Osteoblast (primary cell): ENCODE measurements around the gene SH3TC2. TPM values are rescaled to one million over a fixed set of nuclear protein-coding genes. Genes with fewer than 3 reads are reported as not detected.

Source experiments
- DNase-seq: peaks from one replicate; pipeline ENCODE4 v3.0.0; 2011; ENCODE audit warnings: low spot score, mixed read lengths; ENCODE audit not compliant: insufficient read length; ENCODE audit errors: missing footprints
- H2AFZ ChIP-seq: 2 replicates; pipeline ENCODE4 v1.6.0; 2011; ENCODE audit warnings: mild to moderate bottlenecking, low read length
- H3K27ac ChIP-seq: 2 replicates; pipeline ENCODE4 v1.5.1; 2011; ENCODE audit warnings: mild to moderate bottlenecking, low read depth, low read length, moderate library complexity
- H3K27me3 ChIP-seq: 2 replicates; pipeline ENCODE4 v1.6.0; 2012; ENCODE audit warnings: mild to moderate bottlenecking, control low read depth, inconsistent platforms, low read length, moderate library complexity; ENCODE audit not compliant: insufficient read depth
- H3K36me3 ChIP-seq: 2 replicates; pipeline ENCODE4 v1.5.1; 2011; ENCODE audit warnings: mild to moderate bottlenecking, low read length, control low read depth, moderate library complexity; ENCODE audit not compliant: insufficient read depth
- H3K4me1 ChIP-seq: 2 replicates; pipeline ENCODE4 v1.5.1; 2011; ENCODE audit warnings: mild to moderate bottlenecking, low read length, control low read depth, moderate library complexity; ENCODE audit not compliant: insufficient read depth
- H3K4me2 ChIP-seq: 2 replicates; pipeline ENCODE4 v1.6.0; 2011; ENCODE audit warnings: mild to moderate bottlenecking, low read length; ENCODE audit not compliant: insufficient read depth
- H3K4me3 ChIP-seq: fragments of 200-600 bp; sonication (generic); 3 replicates; pipeline ENCODE4 v1.5.1; 2012; ENCODE audit warnings: mild to moderate bottlenecking, low read length, inconsistent platforms; ENCODE audit not compliant: insufficient read depth
- H3K79me2 ChIP-seq: 2 replicates; pipeline ENCODE4 v1.6.0; 2012; ENCODE audit warnings: mild to moderate bottlenecking, low read length, control low read depth, inconsistent platforms; ENCODE audit not compliant: insufficient read depth
- H3K9me3 ChIP-seq: 2 replicates; pipeline ENCODE4 v1.5.1; 2011; ENCODE audit warnings: low read depth, low read length, control low read depth
- H4K20me1 ChIP-seq: 2 replicates; pipeline ENCODE4 v1.6.0; 2012; ENCODE audit warnings: mild to moderate bottlenecking, low read length, control low read depth; ENCODE audit not compliant: insufficient read depth
- total RNA-seq: library from RNA; depleted of rRNA; stranded (reverse); fragments of >200 nt; gene quantifications from 2 replicates; pipeline ENCODE4 v1.2.3, GENCODE V29; 2012
- TF ChIP-seq, protein P1 (sequence below): IDR thresholded peaks from 2 replicates; pipeline ENCODE4 v1.5.1; 2011; ENCODE audit warnings: mild to moderate bottlenecking, low read depth, low read length, moderate library complexity; ENCODE audit errors: extremely low read depth

Gene SH3TC2
- total RNA-seq, 1 donor, result 0.72 TPM

GRCh38 chr5:148962200-148962550, 100.7 kb downstream of the SH3TC2 start:
- Histone ChIP-seq H4K20me1 (no peaks in the 10 kb centered on the region), H3K27ac (peak overlapping the region; percentile 19), H3K9me3 (no peaks in the 10 kb centered on the region), H3K4me1 (peaks cover 42% of the 10 kb centered on the region), H3K27me3 (no peaks in the 10 kb centered on the region), H3K79me2 (no peaks in the 10 kb centered on the region), H3K4me2 (no peak overlapping the region), H2AFZ (no peak overlapping the region), H3K4me3 (no peak overlapping the region), H3K36me3 (no peaks in the 10 kb centered on the region)
- TF ChIP-seq, protein P1, sequence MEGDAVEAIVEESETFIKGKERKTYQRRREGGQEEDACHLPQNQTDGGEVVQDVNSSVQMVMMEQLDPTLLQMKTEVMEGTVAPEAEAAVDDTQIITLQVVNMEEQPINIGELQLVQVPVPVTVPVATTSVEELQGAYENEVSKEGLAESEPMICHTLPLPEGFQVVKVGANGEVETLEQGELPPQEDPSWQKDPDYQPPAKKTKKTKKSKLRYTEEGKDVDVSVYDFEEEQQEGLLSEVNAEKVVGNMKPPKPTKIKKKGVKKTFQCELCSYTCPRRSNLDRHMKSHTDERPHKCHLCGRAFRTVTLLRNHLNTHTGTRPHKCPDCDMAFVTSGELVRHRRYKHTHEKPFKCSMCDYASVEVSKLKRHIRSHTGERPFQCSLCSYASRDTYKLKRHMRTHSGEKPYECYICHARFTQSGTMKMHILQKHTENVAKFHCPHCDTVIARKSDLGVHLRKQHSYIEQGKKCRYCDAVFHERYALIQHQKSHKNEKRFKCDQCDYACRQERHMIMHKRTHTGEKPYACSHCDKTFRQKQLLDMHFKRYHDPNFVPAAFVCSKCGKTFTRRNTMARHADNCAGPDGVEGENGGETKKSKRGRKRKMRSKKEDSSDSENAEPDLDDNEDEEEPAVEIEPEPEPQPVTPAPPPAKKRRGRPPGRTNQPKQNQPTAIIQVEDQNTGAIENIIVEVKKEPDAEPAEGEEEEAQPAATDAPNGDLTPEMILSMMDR, result no peak
- no peak for DNase-seq

DNA sequence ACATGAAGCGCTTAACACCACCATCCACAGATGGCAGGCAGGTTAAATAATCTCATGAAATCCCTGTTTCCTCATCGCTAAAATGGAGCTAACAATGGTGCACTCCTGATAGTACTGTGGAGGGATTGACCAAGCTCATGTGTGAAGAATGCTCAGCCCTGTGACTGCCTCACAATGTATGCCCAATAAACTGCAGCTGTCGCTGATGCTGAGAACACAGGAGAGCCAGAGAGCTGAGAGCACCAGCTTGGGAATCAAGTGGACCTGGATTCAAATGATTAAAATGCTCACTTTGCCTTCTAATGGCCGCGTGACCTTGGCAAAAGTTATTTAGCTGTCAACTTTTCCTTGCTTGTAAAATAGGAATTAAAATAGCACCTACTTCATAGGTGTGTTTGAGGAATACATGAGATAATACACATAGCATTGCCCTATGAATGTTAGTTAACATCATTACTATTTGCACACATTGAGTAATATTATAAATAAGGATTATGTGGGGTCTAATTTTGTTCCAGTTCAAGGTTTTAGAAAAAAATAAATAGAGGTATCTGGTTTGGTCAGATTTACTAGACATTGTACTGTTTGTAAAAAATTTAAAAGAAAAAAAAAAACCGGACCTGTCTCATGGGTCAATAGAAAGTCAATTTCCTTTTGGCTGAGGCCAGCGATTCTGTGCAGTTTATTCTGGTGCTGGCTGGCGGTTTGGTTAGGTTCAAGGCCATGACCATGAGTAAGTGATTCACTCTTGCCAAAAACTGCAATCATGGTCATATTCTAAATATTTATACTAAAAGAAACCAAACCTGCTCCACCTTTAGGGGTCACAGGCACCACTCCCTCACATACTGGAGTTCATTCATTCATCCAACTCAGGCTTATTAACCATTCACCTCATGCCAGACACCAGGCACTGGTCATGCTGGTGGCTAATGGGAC, 101.3 kb downstream of the SH3TC2 start:
- H2AFZ ChIP-seq, result no peak overlapping the region
- H3K4me1 ChIP-seq, result peaks cover 41% of the 10 kb centered on the region
- H3K27me3 ChIP-seq, result no peaks in the 10 kb centered on the region
- H3K4me3 ChIP-seq, result no peak overlapping the region
- H3K79me2 ChIP-seq, result no peaks in the 10 kb centered on the region
- TF ChIP-seq, protein P1, result no peak
- H3K27ac ChIP-seq, result peak overlapping the region; percentile 19
- peak; percentile 66 for DNase-seq
- H3K36me3 ChIP-seq, result no peaks in the 10 kb centered on the region
- H3K9me3 ChIP-seq, result no peaks in the 10 kb centered on the region
- no peak overlapping the region for H3K4me2 ChIP-seq
- no peaks in the 10 kb centered on the region for H4K20me1 ChIP-seq

DNA sequence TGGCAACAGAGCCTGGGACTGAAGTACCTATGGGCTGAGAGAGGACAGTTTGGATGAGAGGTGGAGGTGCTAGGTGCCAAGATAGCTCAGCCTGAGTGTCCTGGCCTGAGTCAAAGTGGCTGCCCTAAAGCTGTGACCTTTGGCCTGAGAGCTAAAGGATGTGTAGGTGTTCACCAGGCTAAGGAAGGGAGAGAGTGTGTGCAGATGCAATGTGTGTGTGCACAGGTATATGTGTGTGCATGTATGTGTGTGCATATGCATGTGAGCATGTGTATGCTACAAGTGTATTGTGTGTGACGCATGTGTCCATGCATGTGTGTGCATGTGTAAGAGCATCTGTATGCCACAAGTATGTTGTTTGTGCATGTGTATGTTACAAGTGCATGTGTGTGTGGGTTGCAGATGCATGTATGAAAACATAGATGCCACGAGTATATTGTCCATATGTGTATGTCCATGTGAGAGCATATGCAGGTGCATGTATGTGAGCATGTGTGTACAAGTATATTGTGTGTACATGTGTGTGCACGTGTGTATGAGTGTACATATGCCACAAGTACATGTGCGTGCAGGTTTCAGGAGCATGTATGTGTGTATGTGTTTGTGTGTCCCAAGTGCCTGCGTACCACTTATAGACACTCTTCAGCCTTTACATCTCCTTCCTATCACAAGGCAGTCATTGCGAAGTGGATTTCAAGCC, 102.6 kb downstream of the SH3TC2 start:
- no peak overlapping the region for H3K4me2 ChIP-seq
- H3K4me1 ChIP-seq, result peaks cover 30% of the 10 kb centered on the region
- H3K79me2 ChIP-seq, result no peaks in the 10 kb centered on the region
- no peaks in the 10 kb centered on the region for H3K27me3 ChIP-seq
- H3K9me3 ChIP-seq, result no peaks in the 10 kb centered on the region
- no peak overlapping the region for H2AFZ ChIP-seq
- TF ChIP-seq, protein P1, result no peak
- H3K27ac ChIP-seq, result no peak overlapping the region
- no peak overlapping the region for H3K4me3 ChIP-seq
- H3K36me3 ChIP-seq, result no peaks in the 10 kb centered on the region
- no peak for DNase-seq
- H4K20me1 ChIP-seq, result no peaks in the 10 kb centered on the region

DNA sequence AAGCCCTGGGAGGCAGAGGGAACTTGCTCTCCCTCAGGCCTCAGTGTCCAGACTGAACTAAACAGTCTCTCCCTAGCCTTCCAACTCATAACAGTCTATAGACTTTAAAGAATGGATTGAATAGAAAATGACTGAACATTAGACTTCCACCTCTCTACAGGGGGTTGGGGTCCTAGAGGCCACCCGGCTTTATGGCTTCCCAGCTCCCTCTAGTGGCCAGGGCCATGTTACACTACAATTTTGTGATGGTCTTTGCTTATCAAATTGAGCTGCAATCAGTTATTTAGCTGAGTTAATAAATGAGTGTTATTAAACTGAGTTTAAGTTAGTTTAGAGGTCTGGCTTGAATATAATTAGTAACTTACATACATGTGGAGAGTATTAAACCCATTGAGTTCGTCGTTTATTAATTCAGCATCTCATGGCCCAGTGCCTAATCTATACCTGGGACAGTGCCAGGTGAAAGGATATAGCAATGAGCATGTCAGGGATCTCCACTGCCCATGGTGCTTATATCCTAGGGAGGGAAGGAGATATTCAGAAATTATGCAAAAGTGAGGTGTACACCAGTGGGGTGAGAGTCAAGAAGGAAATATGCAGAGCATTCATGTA, 105.2 kb downstream of the SH3TC2 start:
- no peaks in the 10 kb centered on the region for H3K36me3 ChIP-seq
- no peaks in the 10 kb centered on the region for H4K20me1 ChIP-seq
- H2AFZ ChIP-seq, result no peak overlapping the region
- no peak overlapping the region for H3K4me2 ChIP-seq
- H3K4me3 ChIP-seq, result no peak overlapping the region
- H3K4me1 ChIP-seq, result peaks cover 28% of the 10 kb centered on the region
- DNase-seq, result no peak
- no peaks in the 10 kb centered on the region for H3K27me3 ChIP-seq
- TF ChIP-seq, protein P1, result peak; percentile 91
- H3K9me3 ChIP-seq, result no peaks in the 10 kb centered on the region
- no peak overlapping the region for H3K27ac ChIP-seq
- H3K79me2 ChIP-seq, result no peaks in the 10 kb centered on the region
